HG03135 (cell line): Measurements from ENCODE around the gene PTGDS.

Experiments
- ATAC-seq: cut with Tn5 transposase; IDR thresholded peaks from one replicate; pipeline ENCODE4 v1.9.1; 2021; ENCODE audit warnings: mild to moderate bottlenecking, moderate library complexity; ENCODE audit not compliant: unreplicated experiment

PTGDS gene

DNA sequence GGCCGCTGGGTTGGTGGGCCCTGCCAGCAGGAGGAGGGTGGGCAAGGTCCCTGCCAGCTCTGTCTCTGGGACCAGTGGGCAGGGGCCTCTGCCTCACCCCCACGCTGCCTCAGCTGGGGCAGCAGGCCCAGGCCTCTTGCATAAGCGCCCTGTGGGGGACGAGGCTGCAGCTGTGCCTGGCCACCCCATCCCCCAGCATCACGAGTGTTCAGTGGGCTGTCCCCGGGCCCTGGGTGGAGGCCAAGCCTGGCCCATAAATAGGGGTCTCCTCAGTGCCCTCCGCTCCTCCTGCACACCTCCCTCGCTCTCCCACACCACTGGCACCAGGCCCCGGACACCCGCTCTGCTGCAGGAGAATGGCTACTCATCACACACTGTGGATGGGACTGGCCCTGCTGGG lies at the start of gene PTGDS:
PTGDS (plus strand) TSS at position 282 of the 400 bp plus-strand sequence; CDS start at position 357, 75 bp downstream.
- no peak for ATAC-seq

DNA sequence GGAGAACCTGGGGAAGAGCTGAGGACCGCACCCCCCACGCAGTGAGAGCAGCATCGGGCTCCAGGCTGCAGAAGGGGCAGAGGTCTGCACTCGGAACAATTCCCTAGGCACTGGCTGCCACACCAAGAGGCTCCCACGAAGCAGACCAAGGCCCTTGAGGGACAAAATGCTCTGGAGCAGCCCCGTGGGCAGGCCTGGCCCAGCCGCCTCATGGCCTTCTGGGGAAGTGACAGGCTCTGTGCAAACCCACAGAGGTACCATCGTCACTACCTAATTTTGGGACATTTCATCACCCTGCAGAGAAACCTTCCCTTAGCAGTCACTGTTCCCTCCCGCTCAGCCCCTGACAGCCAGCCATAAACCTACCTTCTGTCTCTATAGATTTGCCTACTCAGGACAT lies 48.7 kb upstream of the PTGDS start:
- no peak for ATAC-seq

DNA sequence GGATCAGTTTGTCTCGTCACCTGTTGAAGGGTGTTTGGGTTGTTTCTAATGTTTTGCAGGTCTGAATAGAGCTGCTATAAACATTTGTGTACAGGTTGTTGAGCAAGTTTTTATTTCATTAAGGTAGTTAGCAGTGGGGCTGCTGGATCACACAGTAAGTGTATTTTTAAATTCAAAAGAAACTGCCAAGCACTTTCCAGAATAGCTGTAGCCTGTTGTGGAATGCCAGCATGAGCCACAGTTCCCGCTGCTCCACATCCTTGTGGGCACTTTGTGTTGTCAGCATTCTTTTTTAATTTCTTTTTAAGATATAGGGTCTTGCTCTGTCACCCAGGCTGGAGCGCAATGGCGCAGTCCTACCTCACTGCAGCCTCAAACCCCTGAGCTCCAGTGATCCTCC lies 47.3 kb upstream of the PTGDS start:
- no peak for ATAC-seq

DNA sequence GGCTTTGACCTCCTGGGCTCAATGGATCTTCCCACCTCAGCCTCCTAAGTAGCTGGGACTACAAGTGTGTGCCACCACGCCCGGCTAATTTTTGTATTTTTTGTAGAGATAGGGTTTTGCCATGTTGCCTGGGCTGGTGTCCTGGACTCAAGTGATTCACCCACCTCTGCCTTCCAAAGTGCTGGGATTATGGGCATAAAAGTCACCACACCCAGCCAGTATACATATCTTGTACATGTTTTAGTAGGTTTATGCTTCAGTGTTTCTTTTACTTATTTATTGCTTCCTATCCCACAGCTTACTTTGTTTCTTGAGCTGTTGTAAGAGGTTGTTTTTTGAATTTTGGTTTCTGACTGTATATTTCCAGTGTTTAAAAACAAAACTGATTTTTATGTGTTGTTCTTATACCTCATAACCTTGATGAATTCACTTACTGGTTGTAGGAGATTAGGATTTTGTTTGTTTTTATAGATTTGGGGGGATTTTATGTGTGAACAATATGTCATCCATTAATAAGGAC lies 45.6 kb upstream of the PTGDS start:
- ATAC-seq, result no peak

DNA sequence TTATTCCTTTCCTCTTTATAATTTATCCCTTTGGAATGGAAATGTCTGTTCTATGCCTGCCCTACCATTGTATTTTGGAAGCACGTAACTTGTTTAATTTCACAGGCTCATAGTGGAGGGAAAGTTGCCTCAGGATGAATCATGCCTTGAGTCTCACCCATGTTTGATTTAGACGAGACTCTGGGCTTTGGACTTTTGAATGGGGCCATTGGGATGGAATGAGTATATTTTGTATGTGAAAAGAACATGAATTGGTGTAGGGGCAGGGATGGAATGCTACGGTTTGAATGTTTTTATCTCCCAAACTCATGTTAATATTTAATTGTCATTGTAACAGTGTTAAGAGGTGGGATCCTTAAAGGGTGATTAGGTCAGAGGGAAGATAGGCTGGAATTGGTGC lies 43.0 kb upstream of the PTGDS start:
- ATAC-seq, result no peak

DNA sequence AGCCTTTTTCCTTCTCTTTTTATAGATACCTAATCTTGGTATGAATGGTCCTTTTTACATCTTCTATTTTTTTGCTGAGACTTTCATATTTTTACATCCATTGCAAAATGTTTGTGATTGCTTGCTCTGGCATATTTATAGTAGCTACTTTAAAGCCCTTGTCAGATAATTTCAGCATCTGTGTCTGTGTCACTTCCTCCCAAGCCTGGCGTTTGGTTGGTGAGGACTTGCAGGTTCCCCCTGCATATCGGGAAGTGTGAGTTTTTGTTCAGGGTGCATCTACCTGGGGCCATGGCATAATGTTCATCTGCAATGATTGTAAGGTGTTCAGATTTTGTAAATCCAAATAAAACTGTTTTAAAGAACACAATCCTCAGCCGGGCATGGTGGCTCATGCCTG lies 41.7 kb upstream of the PTGDS start:
- no peak for ATAC-seq

DNA sequence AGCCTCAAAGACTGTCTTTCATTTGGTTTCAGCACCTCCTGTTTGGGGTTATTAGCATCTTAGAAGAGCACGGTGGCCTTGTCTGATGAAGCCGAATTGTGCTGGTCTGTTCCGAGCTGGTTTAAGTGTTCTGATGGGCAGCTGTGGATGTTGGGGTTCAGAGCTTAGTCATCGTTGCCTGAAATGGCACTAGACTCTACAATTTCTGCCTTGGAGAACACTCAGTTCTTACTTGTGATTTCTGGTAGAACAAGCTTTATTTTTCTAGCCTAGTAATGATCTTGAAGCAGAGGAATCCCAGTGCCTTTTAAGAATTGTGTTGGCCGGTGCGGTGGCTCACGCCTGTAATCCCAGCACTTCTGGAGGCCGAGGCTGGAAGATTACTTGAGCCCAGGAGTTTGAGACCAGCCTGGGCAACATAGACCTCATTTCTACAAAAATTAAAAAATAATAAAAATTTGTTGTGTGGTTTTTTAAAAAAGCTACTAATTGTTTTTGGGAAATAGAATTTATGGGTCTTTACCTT lies 40.6 kb upstream of the PTGDS start:
- ATAC-seq, result no peak

DNA sequence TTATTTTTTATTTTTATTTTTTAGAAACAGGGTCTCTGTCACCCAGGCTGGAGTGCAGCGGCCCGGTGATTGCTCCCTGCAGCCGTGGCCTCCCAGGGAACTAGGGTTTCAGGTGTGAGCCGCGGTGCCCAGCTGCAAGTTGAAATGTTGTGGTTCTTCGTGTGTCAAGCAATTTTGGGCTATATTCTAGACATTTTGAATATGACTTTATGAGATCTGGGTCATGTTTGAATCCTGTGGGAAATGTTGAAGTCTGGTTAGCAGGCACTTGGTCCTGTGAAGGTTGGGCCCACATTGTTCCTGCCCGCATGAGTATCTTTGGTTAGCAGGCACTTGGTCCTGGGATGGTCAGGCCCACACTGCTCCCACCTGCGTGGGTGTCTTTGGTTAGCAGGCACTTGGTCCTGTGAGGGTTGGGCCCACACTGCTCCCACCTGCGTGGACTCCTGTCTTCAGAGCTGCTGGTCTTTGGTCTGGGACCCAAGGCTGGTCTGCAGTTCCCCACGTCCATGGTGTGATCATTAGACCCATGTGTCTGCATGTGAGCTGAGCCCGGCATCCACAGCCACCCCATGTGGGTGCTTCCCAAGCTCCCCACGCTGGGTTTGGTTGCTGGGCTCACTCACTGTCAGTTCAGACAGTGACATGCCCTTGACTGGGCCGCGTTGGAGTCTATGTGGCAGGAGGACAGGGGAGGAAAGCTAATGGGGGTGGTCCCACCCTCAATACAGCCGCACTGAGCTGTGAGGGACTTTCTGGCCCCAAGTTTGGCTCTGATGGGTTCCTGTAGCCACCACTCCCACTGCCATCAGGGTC lies 39.9 kb upstream of the PTGDS start:
- ATAC-seq, result no peak

DNA sequence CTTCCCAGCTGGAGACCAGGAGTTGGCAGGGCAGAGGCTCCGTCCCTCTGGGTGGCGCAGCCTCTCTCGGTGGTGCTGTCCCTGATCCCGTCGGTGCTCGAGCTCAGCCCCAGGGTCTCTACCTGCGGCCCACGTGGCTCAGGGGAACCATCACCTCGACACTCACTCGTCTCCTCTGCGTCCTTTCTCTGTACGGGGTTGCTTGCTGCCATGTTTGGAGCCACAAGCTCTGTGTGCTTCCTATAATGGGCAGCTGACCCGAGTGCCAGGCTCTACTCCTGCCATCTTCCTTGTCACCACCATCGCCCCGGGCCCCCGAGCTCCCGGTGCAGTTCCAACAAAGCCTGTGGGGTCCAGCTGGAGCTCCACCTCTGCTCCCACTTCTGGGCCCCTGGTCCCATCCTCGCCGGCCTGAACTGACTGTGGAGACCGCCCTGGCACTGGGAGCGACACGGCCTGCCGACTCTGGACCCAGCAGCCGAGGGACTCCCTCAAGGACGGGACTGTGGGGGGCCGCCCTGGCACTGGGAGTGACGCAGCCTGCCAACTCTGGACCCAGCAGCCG lies 37.8 kb upstream of the PTGDS start:
- ATAC-seq, result no peak

DNA sequence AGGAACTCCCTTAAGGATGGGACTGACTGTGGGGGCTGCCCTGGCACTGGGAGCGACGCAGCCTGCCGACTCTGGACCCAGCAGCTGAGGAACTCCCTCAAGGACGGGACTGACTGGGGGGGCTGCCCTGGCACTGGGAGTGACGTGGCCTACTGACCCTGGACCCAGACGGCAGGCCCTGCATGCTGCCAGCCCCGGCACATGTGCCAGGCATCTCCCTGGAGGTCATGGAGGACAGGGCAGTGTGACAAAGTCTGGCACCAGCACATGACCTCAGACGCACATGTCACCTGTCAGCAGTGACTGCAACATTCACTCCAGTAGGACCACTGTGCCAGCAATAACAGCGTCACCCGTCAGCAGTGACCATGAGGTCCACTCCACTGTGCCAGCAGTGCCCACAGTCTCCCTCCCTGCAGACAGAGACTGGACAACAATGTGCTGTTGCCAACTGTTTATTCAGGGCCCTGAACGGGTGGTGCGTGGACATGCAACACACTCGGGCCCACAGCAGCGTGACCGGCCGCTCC lies 37.2 kb upstream of the PTGDS start:
- no peak for ATAC-seq

DNA sequence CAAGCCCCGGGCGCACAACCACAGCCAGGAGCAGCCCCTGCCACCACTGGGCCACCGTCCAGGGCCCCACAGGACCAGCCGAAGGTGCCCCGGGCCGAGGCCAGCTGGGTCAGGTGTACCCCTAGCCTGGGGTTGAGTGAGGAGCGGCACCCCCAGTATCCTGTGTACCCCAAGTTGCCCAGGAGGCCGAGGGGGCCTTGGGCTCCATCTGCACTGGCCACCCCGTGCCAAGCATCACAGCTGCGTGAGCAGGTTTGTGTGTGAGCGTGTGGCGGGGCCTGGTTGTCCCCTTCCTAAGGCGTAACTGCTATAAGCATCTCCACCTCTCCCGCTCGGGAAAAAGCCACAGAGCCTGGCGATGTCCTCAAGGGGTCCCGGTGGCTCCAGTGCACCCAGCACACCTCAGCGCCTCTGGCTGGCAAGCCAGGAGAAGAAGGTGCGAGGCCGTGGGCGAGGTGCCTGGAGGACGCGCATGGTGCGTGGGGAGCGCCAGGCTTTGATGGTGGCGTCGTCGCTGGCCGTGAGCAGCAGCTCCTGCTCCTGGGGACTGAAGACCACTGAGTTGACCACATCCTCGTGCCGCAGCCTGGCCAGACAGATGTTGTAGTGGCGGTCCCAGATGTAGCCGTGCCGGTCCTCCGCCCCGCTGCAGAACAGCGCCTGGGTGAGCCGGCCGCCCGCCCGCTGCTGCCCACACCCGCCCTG lies 36.6 kb upstream of the PTGDS start:
- ATAC-seq, result no peak

DNA sequence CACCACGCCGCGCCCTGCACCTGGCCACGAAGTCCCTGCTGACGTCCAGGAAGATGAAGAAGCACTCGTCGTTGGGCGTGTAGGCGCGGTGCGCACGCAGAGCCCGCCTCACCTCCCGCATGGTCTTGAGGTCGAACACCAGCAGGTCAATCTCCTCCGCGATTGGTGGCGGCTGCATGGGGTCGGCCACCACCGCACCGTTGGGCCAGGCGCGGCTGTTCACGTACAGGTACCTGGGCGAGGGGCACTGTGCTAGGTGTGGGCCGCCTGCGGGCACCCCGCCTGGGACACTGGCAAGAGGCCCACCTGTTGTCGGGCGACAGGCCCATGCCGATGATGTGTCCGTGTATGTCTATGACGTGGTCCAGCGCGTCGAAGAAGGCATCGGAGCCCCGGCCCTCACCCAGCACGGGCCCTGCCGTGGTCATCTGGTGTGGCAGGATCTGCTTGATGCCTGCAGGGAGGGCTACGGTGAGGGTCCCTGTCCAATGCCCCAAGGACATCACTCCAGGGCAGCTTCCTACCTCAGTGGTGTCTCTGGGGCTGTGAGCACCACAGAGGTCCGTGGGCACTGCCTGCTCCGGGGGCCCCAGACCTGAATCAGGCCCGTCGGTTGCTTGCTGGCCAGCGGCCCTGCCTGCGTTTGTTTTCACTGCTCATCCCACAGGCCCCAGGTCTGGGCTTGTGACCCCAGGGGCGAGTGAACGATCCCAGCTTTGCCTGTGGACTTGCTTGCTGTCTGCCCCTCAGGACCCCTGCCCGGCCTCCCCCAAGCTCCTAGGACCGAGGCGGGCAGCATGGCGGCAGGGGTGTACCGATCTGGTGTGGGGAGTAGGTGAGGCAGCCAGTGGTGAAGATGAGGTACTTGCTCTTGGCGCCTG lies 35.8 kb upstream of the PTGDS start:
- no peak for ATAC-seq

DNA sequence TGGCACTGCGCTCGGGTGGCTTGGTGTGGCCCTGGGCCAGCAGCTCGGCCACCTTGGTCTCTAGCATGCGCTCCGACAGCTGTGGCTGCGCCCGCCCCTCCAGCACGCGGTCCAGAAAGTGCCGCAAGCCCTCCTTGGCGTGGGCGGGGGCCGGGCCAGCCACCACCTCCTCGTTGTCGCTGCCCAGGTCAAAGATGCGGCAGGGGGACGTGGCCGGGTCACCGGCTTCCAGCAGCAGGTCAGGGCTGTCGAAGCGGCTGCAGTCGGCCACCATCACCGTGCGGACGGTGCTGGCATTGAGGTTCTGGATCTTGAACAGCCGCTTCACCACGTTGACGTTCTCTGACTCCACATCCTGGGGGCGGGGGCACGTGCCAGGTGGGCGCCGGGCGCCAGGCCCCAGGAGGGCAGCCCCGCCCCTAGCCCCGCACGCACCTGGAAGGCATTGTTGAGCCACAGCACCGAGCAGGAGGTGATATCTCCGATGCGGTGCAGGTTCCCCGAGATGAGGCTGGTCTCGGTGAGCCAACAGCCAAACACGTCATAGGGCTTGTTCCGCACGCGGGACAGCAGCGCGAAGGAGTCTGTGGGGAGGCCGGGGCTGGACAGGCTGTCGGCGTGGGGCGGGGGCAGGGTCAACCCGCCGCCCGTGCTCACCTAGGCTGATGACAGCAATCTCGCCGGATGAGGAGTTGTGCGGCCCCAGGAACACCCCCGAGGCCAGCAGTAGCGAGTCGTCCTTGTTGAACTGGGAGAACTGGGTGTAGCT lies 35.0 kb upstream of the PTGDS start:
- ATAC-seq, result no peak

DNA sequence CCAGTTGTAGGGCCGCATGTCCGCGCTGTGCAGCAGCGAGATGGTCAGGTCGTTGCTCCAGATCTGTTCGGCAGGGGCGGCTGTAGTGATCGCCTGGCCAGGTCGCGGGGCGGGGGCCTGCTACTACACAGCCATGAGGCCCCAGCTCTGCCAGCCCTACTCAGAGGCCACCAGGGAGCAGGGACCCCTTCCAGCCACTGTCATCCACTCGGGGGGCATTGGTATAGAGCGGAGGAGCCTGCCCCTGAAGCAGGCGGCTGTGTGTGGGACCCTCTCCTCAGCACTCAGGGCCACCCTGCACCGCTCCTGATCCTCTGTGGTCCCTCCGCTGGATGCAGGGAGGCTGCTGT lies 34.4 kb upstream of the PTGDS start:
- no peak for ATAC-seq

DNA sequence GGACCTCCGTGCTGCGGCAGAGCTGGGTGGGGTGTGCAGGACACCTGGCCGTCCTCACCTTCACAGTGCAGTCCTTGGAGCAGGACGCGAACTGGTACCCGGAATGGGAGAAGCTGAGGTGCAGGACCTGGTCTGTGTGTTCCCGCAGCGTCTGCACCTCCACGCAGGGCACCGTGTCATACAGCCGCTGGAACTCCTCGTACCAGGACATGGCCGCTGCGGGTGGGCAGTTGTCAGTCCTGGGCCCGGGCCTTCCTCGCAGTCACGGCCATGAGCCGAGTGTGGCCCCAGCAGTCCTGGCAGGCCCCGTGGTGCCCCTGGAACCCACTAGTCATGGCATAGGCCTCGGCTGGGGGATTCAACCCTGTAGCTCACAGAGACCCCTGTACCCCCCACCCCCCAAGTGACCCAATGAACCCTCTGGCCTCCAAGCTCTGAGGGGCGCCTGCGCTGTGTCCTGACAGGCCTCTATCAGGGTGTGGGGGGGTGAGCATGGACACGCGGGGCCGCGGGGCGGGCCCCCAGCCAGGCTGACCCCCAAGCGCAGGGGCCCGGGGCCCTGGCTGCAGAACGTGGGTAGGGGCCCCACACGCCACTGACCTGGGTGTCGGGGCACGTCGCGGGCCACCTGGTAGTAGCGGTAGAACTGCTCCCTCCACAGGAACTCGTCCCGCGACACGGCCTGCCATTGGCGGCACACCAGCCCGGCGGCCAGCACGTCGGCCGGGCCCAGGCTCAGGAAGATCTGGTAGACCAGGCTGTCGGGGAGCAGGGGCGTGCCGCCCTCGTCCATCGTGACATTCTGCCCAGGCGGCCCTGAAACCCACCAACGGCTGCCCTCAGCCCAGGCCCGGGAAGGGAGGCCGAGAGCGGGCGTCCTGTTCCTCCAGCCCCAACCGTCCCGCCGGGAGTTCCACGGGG lies 33.8 kb upstream of the PTGDS start:
- ATAC-seq, result peak; percentile 6

DNA sequence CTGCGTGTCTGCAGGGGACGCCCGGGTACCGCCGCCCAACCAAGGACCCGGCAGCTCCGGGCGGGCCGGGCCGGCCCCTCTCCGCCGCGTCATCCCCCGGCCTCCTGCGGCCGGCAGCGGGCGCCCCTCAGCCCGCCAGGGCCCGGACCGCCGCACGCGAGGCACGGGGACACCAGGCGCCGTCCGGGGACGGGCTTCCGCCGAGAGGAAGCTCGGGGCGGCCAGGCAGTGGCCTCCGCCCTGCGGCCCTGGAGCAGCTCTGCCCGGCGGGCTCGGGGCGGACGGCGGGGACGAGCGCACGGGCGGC lies 33.1 kb upstream of the PTGDS start:
- peak; percentile 27 for ATAC-seq

DNA sequence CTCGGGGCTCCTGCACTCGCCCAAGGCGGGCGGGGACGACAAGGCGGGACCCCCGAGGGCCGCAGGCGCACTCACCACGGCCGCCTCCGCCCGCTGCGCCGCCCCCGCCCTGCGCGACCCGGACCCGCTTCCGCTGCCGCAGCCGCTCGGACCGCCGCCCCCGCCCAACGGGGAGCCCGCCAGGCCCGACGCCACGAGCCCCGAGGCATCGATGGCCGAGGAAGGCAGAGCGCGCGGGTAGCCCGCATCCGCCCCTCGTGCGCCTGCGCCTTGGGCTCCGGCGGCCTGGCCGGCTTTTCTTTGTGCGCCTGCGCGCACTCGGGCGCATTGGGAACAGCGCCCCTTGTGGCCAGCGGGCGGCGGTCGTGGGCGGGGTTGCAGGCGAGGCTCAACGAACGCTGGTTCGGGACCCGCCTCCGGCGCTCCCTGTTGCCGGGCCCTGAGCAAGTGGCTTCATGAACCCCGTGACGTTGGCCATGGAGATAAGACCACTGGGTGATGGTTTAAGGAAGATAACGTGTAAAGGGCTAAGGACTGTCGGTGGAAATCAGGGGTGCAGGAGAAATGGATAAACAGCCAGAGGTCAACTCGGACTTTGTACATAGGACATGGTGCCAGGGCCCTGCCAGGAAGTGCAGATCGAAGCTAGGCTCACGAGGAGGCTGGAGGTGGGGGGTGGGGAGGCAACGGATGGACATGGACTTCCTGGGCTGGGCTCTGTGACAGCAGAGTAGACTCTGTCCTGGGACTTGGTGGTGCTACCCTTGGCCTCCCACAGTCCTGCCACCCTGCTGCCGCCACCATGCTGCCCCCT lies 32.6 kb upstream of the PTGDS start, which contains the start of the genes C8G and FBXW5:
C8G (plus strand) TSS at position 725 of the 814 bp plus-strand sequence; CDS start at position 803, 78 bp downstream.
FBXW5 (minus strand) TSS at position 220 of the 814 bp plus-strand sequence. CDS start 655 bp downstream, outside the sequence.
- peak; percentile 69 for ATAC-seq
